Skeletal muscle tissue (tissue), 4 donors: Measurements from ENCODE around the gene IL1RAPL1. TPM values are rescaled to one million over a fixed set of nuclear protein-coding genes. Genes with fewer than 3 reads are reported as not detected.
A peak's percentile ranks its signal among the peaks of the same experiment; 100 is the strongest.

ENCODE experiments used
- H3K27ac ChIP-seq: one replicate; pipeline ENCODE4 v1.7.0; 2013; ENCODE audit warnings: mild to moderate bottlenecking, low read depth, low read length, inconsistent platforms
- H3K27me3 ChIP-seq, 3 donors: one replicate each; pipeline ENCODE4 v1.7.0; 2013; ENCODE audit warnings: low read length in 3 of 3; ENCODE audit not compliant: control insufficient read depth in 3 of 3, insufficient read depth in 3 of 3
- H3K36me3 ChIP-seq, 3 donors: one replicate each; pipeline ENCODE4 v1.7.0; 2013; ENCODE audit warnings: low read length in 3 of 3; ENCODE audit not compliant: control insufficient read depth in 3 of 3, insufficient read depth in 3 of 3
- H3K4me1 ChIP-seq, 3 donors: one replicate each; pipeline ENCODE4 v1.7.0; 2013; ENCODE audit warnings: low read length in 3 of 3, mild to moderate bottlenecking in 3 of 3; ENCODE audit not compliant: control insufficient read depth in 3 of 3, insufficient read depth in 3 of 3
- H3K4me3 ChIP-seq, 3 donors: one replicate each; pipeline ENCODE4 v1.7.0; 2013; ENCODE audit warnings: low read length in 3 of 3
- H3K9ac ChIP-seq, 3 donors: one replicate each; pipeline ENCODE4 v1.7.0; 2013; ENCODE audit warnings: low read length in 3 of 3, mild to moderate bottlenecking in 3 of 3, moderate library complexity in 2 of 3, low read depth in 1 of 3
- H3K9me3 ChIP-seq, 3 donors: one replicate each; pipeline ENCODE4 v1.7.0; 2013; ENCODE audit warnings: low read length in 3 of 3; ENCODE audit not compliant: control insufficient read depth in 3 of 3
- total RNA-seq: library from RNA; depleted of rRNA; stranded (reverse); fragments of >200 nt; gene quantifications from one replicate; pipeline ENCODE4 v1.2.3, GENCODE V29; 2014
- donor health status: Osteomylitis.

The IL1RAPL1 gene
- total RNA-seq, 1 donor from 2014 or later = 3.7 TPM

DNA sequence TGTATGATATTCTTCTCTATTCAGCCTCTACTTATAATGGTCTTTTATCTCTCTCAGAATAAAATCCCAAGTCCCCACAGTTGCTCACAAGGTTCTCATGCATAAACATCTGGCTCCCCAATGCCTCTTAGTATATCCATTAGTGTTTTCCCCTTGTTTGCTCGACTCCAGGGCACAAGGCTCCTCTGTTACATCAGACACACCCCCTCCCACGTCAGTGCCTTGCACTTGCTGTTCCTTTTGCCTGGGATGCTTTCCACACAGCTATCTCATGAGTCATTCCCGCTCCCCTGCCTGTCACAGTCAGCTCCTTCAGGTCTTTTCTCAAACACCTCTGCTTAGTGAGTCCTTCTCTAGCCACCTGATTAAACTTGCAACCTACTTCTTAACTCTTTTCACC lies 260.2 kb downstream of the IL1RAPL1 start:
- no peak overlapping the region for H3K9ac ChIP-seq
- H3K27ac ChIP-seq = no peak overlapping the region
- H3K36me3 ChIP-seq = no peaks in the 10 kb centered on the region
- H3K9me3 ChIP-seq = no peaks in the 10 kb centered on the region
- no peaks in the 10 kb centered on the region for H3K27me3 ChIP-seq
- H3K4me1 ChIP-seq = no peaks in the 10 kb centered on the region
- H3K4me3 ChIP-seq = no peak overlapping the region

DNA sequence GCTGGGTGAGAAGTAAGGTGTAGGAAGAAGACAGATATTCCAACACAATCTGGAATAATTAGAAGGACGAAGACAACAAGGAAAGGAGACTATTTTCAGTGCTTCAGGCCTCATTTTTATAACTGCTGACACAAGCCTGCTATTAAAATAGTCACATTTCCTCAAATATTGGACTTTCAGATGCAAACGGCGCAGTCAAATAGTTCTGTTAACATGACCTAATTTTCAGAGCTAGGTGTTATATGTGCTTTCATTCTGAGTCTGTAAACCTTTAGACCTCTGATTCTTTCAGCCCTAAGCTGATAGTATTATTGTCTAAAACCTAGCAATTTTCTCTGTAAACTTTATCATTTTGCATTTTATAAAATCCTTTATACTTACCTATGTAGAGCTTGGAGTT lies 261.5 kb downstream of the IL1RAPL1 start:
- Histone ChIP-seq H3K4me1 (no peaks in the 10 kb centered on the region), H3K27me3 (no peaks in the 10 kb centered on the region), H3K4me3 (no peak overlapping the region), H3K9ac (no peak overlapping the region), H3K36me3 (no peaks in the 10 kb centered on the region), H3K9me3 (no peaks in the 10 kb centered on the region), H3K27ac (no peak overlapping the region)

DNA sequence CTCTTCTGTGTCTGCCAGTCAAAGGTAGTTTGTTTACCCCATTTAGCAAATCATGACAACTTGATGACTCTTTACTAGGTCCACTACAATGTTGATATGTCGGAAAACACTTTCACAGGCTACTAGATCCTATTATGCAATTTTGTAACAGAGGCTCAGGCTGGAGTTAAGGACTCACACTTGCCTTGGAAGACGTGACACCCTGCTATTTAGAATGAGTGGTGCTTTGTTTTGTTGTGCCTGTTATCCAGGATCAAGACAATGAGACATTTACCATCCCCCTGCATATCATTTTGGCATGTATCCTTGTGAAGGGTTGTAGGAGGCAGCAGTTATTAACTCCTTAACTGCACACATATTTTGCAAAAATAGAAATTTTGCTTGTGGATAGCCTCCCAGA lies 263.7 kb downstream of the IL1RAPL1 start:
- Histone ChIP-seq H3K36me3 (no peaks in the 10 kb centered on the region), H3K4me3 (no peak overlapping the region), H3K9me3 (no peaks in the 10 kb centered on the region), H3K27me3 (no peaks in the 10 kb centered on the region), H3K4me1 (no peaks in the 10 kb centered on the region), H3K27ac (no peak overlapping the region), H3K9ac (no peak overlapping the region)

DNA sequence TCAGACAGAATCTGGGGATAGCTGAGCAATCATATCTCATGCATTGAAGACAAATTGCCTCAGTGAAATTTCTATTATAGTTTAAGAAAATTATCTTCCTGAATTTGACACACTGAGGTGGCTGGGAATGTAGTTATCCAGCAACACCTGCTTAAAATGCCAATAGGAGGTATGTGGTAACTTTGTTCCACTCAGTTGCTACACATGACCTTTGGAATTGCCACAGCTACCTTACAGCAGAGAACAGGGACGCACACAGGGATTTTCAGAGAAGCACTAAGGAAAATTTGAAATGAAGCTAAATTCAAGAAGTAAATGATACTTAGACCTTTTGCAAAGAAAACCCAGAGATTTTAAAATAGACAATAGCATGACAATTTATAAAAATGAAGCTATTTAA lies 264.6 kb downstream of the IL1RAPL1 start:
- Histone ChIP-seq H3K4me3 (no peak overlapping the region), H3K4me1 (no peaks in the 10 kb centered on the region), H3K9me3 (no peaks in the 10 kb centered on the region), H3K9ac (no peak overlapping the region), H3K27ac (no peak overlapping the region), H3K27me3 (no peaks in the 10 kb centered on the region), H3K36me3 (no peaks in the 10 kb centered on the region)

DNA sequence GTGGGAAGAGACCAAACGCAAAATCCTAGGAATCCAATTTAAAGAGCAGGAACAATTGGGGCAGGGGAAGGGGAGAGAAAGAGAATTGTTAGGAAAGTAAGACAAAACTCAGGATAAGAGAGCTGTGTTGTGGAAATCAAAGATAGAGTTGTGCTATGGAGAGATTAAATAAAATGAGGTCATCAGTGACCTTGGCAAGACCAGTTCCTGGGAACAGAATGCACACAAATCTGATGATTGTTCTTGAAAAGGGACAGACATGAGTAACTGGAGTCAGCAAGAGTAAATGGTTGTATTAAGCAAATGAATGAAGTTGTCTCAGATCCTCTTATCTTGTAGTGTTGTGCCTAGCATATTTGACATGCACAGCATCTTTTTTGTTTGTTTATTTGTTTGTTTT lies 267.4 kb downstream of the IL1RAPL1 start:
- Histone ChIP-seq H3K9ac (no peak overlapping the region), H3K27me3 (no peaks in the 10 kb centered on the region), H3K27ac (no peak overlapping the region), H3K4me3 (no peak overlapping the region), H3K4me1 (no peaks in the 10 kb centered on the region), H3K9me3 (no peaks in the 10 kb centered on the region), H3K36me3 (no peaks in the 10 kb centered on the region)

DNA sequence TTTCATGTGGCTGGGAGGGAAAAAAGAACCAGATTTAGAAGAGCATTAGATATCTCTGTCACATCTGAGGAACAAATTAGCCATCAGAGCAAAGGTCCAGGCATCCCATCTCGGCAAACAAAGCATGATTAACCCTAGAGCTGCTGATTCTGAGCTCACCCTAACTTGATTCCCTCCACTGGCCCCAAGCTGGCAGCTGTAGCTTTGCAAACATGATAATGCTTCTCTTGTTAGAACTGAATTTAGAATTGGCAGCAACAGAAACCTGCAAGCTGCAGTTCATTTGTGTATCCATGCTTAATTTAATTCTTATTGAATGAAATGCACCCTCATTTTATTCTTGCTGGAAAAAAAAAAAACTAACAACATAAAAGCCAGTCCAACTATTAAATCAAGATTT lies 289.2 kb downstream of the IL1RAPL1 start:
- Histone ChIP-seq H3K9me3 (no peaks in the 10 kb centered on the region), H3K4me3 (no peak overlapping the region), H3K27ac (peak overlapping the region; percentile 22), H3K9ac (no peak overlapping the region), H3K4me1 (peaks cover 0 to 7% (median 6%) of the 10 kb centered on the region in 3 donors), H3K27me3 (no peaks in the 10 kb centered on the region), H3K36me3 (no peaks in the 10 kb centered on the region)

DNA sequence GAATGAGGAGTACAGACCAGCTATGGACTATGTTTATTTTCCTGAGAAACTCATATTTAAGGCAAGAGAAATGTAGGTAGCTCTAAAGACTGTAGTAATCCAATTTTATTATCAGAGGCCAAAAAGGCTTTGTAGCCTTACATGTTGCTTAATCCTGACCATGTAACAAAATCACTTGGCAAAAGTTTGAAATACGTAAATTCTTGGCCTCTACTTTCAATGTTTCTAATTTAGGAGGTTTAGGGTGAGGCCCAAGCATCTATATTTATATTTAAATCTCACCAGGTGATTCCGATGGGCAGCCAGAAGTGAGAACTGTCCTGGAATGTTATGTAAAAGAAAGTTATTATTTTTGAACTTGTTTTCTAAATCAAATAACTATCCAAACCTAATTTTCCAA lies 289.7 kb downstream of the IL1RAPL1 start:
- Histone ChIP-seq H3K4me3 (no peak overlapping the region), H3K9me3 (no peaks in the 10 kb centered on the region), H3K27ac (no peak overlapping the region)

DNA sequence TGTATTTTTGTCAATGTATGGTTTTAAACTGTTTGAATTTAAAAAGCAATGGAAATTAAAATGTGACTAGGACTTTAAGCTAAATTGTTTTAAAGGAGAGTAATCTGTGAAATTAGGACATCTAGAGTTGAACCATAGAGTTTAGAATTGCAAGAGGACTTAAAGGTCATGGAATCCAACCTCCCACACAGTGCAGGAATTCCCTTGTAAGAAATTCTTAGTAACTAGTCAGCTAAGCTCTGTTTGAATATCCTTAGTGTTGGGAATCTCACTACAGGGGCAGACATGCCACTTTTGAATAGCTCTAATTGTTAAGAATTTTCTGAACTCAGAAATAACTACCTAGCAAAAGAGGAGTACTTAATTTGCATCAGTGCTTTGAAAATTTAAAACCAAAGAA lies 292.9 kb downstream of the IL1RAPL1 start:
- Histone ChIP-seq H3K4me1 (peaks cover 0 to 7% (median 6%) of the 10 kb centered on the region in 3 donors), H3K9ac (no peak overlapping the region), H3K9me3 (no peaks in the 10 kb centered on the region), H3K27me3 (no peaks in the 10 kb centered on the region), H3K36me3 (no peaks in the 10 kb centered on the region), H3K27ac (no peak overlapping the region), H3K4me3 (no peak overlapping the region)

More for the DNA sequence above, 289.7 kb downstream of the IL1RAPL1 start:
- Histone ChIP-seq H3K27me3 (no peaks in the 10 kb centered on the region), H3K4me1 (peaks cover 0 to 7% (median 6%) of the 10 kb centered on the region in 3 donors), H3K36me3 (no peaks in the 10 kb centered on the region), H3K9ac (no peak overlapping the region)

DNA sequence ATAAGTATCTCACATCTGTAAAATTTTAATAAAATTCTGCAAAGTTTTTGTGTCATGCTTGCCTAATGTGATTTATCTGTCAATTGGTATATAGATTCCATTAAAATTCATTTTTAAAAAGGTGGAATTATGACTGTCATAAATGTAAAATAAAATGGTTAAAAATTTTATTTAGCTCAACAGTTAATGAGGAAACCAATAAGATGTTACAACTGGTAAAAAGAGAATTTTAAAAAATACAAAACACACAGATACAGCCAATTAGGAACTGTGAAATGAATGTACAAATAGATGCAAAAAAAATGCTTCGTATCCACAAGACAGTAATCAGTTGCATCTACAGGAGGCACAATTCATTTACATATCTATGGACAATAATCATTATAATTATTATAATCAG lies 297.6 kb downstream of the IL1RAPL1 start:
- H3K9me3 ChIP-seq = no peaks in the 10 kb centered on the region
- no peak overlapping the region for H3K9ac ChIP-seq
- H3K27ac ChIP-seq = no peak overlapping the region
- no peak overlapping the region for H3K4me3 ChIP-seq
- no peaks in the 10 kb centered on the region for H3K36me3 ChIP-seq
- H3K4me1 ChIP-seq = no peaks in the 10 kb centered on the region
- H3K27me3 ChIP-seq = no peaks in the 10 kb centered on the region

DNA sequence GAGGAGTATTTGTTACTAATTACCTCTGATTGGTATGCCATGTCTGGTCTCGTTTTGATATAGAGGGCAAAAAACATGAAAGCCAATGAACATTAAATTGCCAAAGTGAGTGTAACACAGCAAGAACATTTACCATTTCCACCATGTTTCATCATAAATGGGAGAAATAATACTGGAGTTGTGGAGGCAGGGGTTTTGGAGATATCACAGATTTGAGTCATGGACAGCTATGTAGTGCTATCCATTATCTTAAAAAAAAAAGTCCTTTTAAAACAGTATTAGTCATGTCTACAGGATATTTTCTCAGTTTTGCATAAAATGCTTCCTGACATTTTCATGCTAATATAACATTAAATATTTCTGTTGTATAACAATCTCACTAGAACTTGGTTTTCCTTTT lies 301.2 kb downstream of the IL1RAPL1 start:
- no peak overlapping the region for H3K27ac ChIP-seq
- no peaks in the 10 kb centered on the region for H3K36me3 ChIP-seq
- H3K27me3 ChIP-seq = no peaks in the 10 kb centered on the region
- H3K4me1 ChIP-seq = no peaks in the 10 kb centered on the region
- H3K9ac ChIP-seq = no peak overlapping the region
- no peaks in the 10 kb centered on the region for H3K9me3 ChIP-seq
- H3K4me3 ChIP-seq = no peak overlapping the region

DNA sequence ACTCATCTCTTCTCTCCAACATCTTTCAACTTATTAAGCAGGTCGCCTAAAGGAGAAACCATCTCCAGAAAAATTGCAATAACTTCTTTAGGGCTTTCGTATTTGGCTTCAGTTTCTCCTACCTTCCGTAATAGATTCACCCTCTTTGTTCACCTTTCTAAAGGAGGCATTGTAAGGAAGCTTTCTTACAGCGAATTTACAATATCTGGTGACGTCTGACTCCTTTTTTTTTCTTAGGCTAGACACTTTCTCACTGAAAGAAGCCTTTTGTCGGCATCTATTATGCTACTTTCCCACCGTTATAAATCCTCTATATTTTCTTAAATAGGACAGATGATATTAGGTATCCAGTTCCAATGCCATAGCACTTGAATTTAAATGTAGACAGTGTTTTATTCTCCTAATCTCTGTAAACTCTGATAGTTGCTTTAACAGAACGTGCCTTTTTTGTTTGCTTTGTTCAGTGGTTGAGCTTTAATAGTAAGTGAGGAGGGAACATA lies 302.4 kb downstream of the IL1RAPL1 start:
- Histone ChIP-seq H3K4me1 (no peaks in the 10 kb centered on the region), H3K4me3 (no peak overlapping the region)

More for the DNA sequence above, 302.4 kb downstream of the IL1RAPL1 start:
- H3K36me3 ChIP-seq = no peaks in the 10 kb centered on the region
- no peak overlapping the region for H3K27ac ChIP-seq
- H3K9me3 ChIP-seq = no peaks in the 10 kb centered on the region
- H3K9ac ChIP-seq = no peak overlapping the region
- H3K27me3 ChIP-seq = no peaks in the 10 kb centered on the region
